Embryonic facial prominence (tissue), 1 donor: ENCODE data around the gene U2SURP.
"Not testable (repeated sequence)": the region's sequence is repeated elsewhere in the genome, so short reads cannot be mapped to it uniquely, and the experiment has no call there.

Experiments
- DNase-seq: peaks from one replicate; pipeline ENCODE4 v3.0.0-alpha.2; 2016; ENCODE audit errors: extremely low spot score

Gene U2SURP

DNA sequence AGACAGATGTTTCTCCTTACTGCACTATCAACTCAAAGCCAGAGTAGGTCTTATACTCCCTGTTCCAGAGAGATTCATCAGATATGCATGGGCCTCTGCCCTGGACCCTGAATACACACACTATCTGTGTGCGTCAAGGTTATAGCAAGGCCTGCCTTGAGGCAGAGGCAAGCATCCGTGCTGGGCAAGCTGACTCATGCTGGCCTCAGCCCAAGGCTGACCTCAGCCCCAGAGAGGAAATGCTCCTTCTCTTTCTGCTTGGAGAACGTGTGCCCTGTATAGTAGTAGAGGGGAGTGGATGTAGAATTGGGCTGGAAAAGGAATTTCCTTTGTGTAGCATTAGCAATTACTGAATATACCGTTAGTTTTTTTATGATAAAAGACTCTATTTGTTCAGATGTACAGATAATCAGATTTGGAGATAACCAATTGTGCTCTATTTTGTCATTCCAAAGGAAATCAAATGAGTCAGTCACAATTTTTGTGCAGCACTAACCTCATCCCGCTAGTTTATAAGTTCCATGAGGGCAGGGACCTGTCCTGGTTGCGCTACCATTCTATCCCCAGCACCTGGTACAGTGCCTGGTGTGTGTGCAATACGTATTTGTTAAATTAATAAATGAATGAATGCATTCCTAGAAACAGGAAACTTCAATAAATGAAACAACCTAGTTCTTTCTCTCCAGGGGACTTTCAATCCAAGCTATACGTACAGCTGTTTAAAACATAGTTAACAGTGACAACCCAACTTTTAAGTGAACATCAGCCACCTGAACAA lies 24.6 kb upstream of the U2SURP start:
- DNase-seq: no peak

- no peak for DNase-seq
Measured at GRCh38 chr3:142977399-142977728, 24.0 kb upstream of the U2SURP start.

DNA sequence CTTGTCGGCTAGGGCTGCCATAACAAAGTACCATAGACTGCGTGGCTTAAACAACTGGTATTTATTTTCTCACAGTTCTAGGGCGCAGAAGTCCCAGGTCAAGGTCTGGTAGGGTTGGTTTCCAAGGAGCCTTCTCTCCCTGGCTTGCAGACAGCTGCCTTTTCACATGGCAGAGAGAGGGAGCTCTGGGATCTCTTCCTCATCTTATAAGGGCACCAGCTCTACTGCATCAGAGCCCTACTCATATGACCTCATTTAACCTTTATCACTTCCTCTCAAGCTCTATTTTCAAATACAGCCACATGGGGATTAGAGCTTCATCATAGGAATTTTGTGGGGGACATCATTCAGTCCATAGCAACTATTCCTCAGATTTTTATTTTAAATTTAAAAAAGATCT lies 20.3 kb upstream of the U2SURP start:
- DNase-seq: no peak

DNA sequence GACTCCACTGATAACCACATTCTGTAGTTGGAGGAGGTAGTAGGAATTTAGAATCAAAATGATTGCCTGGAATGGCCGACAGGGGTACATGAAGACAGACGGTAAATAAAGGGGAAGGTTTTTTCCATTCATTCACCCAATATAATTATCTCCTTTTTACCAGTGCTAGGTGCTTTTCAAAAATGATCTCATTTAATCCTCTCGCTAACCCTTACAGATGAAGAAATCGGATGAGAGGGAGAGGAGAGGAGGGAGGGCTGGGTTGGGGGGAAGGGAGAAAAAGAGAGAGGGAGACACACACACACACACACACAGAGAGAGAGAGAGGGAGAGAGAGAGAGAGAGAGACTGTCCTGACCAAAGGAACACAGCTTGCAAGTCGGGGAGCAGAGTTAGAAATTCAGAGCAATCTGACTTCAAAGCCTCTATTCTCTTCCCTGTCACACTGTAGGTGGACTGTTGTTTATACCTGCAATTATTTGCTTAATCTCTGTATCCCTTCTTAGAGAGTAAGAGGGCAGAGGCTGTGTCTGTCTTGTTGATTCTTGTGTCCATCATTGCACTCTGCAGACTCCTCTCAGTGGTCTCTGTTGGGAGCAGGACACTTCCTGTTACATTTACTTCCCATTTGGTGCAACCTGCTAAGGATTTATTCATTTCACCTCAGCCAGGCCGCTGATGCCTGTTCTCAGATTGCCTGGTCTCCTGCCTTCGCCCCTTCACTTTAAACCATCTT lies 19.2 kb upstream of the U2SURP start:
- no peak for DNase-seq

DNA sequence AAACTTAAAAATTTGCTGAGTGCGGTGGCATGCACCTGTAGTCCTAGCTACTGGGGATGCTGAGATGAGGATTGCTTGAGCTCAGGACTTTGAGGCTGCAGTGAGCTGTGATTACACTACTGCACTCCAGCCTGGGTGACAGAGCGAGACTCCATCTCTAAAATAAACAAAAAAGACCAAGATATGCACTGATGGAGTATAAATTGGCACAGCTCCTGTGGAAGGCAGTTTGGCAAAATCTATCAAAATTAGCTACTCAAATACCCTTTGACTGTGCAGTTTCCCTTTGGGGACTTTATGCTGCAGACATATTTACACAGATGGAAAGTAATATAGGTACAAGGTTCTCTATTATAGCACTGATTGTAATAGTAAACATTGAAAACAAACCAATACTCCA lies 18.1 kb upstream of the U2SURP start:
- DNase-seq: no peak

GRCh38 chr3:142984255-142984654 lies 17.1 kb upstream of the U2SURP start:
- DNase-seq: no peak

DNA sequence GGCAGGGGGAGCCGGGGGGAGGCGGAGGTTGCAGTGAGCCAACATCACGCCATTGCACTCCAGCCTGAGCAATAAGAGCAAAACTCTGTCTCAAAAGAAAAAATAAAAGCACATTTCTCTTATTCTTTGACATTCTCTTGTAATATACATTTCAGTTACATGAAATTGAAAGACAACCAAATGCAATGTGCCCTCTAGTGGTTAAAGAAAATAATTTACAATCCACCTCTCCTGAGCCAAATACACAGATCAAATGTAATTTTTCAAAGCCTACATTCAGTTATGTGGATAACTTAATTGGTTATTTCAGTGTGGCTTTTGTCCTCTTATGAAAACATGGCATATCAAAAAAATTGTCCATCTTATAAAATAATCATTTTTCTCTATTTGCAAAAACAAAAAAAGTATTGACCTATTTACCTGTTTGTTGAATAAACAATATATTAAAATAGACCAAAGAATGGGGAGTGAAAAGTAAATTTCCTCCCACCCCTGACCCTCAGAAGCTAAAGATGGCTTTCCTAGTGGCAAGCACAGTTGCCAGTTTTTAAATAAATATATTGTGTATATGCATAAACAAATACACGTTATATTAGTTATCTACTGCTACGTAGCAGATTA lies 14.2 kb upstream of the U2SURP start:
- peak; percentile 37 for DNase-seq

GRCh38 chr3:142987707-142988106 lies 13.7 kb upstream of the U2SURP start:
- no peak for DNase-seq

DNA sequence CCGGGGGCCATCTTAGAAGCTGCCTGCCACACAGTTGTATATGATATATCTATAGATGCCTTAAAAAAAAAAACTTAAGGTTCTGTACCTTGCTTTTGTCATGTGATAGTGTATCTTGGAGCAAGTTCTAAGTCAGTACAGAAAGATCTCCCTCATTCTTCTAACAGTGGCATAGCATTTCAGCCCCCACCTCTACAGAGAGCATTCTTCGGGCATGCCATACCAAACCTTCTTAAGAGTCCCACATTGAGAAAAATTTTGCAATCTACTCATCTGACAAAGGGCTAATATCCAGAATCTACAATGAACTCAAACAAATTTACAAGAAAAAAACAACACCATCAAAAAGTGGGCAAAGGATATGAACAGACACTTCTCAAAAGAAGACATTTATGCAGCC lies 13.1 kb upstream of the U2SURP start:
- DNase-seq: not testable (repeated sequence)

DNA sequence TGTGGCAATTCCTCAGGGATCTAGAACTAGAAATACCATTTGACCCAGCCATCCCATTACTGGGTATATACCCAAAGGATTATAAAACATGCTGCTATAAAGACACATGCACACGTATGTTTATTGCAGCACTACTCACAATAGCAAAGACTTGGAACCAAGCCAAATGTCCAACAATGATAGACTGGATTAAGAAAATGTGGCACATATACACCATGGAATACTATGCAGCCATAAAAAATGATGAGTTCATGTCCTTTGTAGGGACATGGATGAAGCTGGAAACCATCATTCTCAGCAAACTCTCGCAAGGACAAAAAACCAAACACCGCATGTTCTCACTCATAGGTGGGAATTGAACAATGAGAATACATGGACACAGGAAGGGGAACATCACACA lies 12.5 kb upstream of the U2SURP start:
- not testable (repeated sequence) for DNase-seq

- no peak for DNase-seq
Measured at GRCh38 chr3:142990721-142991120, 10.6 kb upstream of the U2SURP start.

DNA sequence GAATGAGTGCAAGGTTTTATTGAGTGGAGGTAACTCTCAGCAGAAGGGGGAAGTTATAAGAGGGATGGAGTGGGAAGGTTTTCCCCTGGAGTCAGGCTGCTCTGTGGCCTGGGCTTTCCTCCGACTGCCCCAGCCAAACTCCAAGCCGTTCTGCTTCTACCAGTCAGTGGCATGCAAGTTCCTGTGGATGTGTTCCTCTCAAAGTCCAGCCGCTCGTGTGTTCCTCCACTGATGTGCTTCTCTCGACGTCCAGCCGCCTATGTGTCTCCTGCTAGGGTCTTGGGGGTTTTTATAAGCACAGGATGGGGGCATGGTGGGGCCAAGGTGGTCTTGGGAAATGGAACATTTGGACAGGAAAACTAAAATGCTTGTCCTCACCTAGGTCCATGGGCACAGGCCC lies 9.0 kb upstream of the U2SURP start:
- no peak for DNase-seq

DNA sequence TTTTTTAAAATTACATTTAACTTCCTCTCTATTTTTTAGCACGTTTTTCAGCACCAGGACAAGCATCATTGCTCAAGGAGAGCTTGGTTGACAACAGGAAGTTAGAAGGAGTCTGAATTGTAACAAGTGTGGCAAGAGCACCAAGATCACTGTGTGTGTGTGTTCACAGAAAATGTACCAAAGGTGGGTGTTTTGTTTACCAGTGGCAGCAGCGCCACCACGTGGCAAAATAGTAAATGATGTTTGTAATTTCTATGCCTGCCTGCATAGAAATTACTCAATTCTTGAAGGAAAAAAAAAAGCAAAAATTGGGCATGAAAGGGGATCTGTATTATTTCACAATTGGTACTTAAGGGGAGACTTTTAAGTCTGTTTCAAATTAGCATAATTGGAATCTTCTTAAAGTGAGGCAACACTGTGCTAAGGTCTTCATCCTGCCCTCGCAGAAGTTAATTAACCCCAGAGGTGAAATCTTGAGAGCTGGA lies 7.4 kb upstream of the U2SURP start:
- peak; percentile 34 for DNase-seq

- DNase-seq: no peak
Measured at GRCh38 chr3:142997330-142997729, 4.0 kb upstream of the U2SURP start.

DNA sequence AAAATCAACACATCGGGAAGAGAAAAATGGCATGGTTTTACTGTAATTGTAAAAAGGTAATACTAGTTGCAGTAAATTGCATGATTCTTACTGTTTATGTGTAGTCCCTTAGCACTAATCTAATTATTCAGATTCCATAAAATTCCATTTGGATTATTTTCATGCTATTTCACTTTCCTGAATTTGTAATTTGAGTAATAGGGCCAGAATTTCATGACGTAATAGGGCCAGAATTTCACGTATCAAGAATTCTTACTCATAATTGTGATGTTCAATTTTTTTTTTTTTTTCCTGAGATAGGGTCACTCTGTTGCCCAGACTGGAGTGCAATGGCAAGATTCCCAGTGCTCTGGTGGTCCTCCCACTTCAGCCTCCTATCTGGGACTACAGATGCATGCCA lies 2.9 kb upstream of the U2SURP start:
- no peak for DNase-seq

DNA sequence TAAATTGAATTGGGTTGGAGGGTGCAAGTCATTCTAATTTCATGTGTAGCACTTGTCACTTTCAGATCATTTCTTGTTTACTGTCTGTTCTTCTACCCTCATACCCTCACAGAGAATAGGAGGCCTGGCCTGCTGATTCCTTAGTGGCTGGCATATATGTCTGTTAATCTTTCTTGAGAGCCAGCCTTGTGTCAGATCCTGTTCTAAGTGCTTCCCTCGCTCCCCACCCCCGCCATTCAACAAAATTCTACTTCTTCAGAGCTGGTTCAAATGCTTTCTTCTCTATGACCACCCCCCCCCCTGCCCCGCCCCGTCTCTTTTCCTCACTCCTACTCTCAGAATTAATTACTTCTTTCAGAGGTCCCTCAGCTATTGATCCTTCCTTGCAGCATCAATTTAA lies 1.5 kb upstream of the U2SURP start:
- no peak for DNase-seq

DNA sequence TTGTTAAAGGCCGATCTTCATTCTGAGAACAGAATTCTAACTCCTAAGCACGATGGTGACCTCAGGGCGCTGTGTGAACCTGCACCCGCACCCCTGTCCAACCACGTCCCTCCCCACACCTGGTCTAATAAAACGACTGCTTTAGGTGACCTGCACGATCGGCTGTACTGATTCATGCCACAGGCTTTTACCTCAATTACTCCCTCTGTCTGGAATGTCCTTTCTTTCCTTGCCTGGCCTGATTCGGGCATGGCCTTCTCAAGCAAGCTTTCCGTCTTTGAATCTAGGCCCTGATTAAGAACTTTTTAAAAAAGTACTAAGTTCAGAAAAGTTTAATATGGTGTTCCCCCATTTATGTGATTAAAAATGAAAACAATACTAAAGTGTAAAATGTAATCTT lies 842 bp upstream of the U2SURP start:
- DNase-seq: no peak

GRCh38 chr3:143001034-143001368 lies 369 bp upstream of the U2SURP start:
- no peak for DNase-seq

DNA sequence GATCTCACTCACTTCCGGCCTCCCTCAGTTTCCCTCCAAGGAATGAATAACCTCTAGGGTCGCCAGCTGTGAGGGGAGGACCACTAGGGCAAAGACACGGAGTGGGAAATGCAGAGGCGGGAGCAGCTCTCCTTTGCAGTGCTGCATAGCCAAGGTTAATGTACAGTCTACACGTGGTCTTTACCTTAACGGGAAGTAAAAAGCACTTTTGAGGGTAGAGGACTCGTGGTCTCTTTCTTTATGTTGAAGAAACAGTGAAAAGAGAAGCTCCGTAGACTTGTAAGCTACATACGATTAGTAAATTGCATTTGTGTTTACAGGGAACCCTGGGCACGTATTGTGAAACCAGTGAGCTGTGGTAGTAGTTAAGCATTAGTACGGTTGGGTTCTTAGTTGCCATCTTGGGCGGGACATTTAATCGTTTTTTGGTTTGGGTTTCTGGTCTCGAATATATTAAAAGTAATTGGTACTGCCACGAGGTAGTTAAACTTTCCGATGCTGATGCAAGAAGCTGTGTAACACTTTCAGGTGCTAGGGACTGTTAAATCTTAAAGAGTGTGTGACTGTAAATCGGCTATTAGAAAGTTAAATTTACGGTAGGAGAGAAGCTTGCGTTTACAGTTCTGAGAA lies 828 bp downstream of the U2SURP start:
- no peak for DNase-seq

DNA sequence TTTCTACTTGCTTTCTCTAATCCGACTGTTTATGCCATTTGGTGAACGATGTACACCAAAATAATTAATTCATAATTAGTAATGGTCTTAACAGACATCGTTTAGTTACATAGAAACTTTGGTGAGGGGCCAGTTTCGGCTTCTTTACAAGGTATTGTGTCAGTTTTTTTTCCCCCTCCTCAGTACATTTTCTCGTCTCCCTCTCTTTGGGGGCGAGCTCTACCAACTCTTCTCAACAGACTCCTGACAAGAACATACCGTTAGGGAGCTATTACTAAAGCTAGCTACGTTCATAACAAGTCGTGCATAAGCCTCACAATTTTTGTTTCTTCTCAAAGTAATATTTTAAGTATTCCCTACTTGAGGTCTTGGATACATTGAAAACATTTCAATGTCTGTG lies 1.4 kb downstream of the U2SURP start:
- DNase-seq: no peak

DNA sequence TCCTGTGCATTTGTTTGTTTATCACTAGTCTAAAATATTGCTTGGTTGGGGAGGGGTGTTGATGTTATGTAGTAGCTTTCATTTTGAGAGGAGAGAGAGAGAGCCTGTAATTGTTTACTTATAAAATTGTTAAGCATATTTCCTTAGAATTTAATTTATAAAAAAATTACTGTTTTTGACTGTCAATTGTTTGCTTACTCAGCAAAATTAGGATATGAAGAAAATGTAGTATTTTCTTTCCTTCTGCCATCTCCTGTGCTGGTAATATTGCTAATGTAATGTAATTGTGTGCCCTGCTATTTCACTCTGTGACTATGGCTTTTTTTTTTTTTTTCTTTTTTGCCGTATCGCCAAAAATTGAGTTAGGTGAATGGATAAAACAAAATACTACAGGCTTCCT lies 3.5 kb downstream of the U2SURP start:
- DNase-seq: no peak

DNA sequence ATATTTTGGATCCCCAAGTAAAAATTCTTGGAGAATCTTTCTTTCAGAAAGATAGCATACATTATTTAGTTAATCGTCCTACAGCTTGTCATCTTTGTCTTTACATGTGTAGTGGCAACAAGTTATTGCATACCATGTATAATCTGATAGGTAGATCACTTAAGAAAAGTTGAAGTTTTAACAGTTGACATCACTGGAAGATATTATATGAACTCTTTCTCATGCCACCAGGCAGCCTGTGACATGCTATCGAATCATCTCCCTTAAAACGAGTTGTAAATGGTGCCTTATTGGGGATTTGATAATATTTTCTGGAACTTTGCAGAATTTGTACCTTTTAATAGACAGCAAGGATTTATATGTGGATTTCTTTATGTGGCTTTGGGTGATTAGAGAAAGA lies 8.7 kb downstream of the U2SURP start:
- DNase-seq: no peak

DNA sequence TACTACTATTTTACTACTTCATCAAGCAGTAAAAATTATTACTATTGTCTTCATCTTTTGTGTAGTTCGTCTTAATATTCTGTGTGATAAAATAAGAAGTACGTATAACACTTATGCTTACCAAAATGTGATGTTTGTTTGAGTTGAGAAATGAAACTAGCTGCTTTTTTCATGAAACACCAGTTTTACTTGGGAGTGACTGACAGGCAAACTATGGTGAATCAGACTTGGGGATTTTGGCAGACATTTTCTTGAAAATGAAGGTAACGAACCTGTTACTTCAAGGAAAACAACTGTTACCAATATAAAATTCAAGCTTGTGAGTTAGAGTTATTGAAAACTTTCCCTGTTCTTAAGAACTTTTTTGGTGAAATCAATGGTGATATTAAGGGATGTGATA lies 10.3 kb downstream of the U2SURP start:
- no peak for DNase-seq
